HG03095 (cell line): Measurements from ENCODE around the gene ENPEP.
"Not testable (repeated sequence)": the region's sequence is repeated elsewhere in the genome, so short reads cannot be mapped to it uniquely, and the experiment has no call there.

ENCODE experiments used
- ATAC-seq: cut with Tn5 transposase; IDR thresholded peaks from one replicate; pipeline ENCODE4 v1.9.1; 2021; ENCODE audit warnings: moderate library complexity; ENCODE audit not compliant: unreplicated experiment

Gene ENPEP

GRCh38 chr4:110484767-110485166 lies 8.8 kb downstream of the ENPEP start:
- ATAC-seq: no peak

GRCh38 chr4:110485452-110485851 lies 9.5 kb downstream of the ENPEP start:
- ATAC-seq: no peak

GRCh38 chr4:110486256-110486655 lies 10.3 kb downstream of the ENPEP start:
- ATAC-seq: no peak

- ATAC-seq: not testable (repeated sequence)
Observed at GRCh38 chr4:110486850-110487249, 10.9 kb downstream of the ENPEP start.

GRCh38 chr4:110487873-110488272 lies 11.9 kb downstream of the ENPEP start:
- ATAC-seq: peak; percentile 23

GRCh38 chr4:110489901-110490508 lies 14.1 kb downstream of the ENPEP start:
- ATAC-seq: no peak

- no peak for ATAC-seq
Observed at GRCh38 chr4:110492522-110492921, 16.6 kb downstream of the ENPEP start.

DNA sequence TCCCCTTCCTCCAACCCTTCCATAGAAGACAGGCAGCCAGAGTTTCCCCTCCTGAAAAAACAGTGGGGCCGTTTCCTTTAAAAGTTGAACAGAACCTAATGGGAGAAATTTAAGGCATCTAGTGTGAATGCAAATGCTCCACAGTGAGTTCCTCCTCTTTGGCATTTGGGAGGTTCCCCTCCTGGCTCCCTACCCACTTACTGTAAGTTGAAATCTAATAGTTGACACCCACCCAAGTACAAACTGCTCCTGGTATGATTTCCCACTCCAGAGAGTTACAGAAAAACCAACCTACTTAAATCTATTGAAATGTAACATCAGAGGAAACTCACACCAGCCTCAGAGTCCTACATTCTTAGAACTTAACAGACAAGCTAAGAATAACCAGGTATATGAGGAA lies 17.6 kb downstream of the ENPEP start:
- ATAC-seq: no peak

DNA sequence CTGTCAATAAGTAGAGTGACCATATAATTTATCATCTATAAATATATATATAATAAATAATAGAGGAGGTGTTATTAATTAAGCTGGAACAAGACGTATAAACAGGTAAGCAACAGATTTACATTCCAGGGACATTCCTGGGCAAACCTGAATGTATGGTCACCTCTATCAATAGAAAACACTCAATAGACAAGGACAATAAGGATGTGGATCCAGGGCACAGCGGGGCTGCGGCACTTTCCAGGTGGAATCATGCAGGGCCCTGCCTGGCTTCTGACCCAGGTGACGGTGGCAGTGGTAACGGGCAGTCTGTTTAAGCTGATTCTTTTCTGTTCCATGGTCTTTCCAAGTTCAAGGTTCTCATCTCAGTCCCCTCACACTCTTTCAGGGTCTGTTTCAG lies 22.5 kb downstream of the ENPEP start:
- no peak for ATAC-seq

DNA sequence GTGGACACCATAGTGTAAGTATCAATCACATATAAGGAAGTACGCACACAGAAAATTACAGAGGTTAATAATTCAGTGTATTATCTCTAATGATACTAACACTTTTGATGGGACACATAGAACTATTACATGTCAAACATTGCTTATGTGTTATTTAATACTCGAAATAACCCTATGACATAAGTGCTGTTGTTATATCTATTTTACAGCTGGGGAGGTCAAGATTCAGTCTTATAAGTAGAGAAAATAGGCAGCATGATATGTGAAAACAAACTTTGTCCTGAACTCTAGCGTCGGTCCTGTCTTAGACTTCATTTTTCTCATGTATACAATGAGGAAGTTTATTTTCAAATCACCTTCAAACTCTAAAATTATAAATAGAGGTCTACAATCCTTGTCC lies 23.2 kb downstream of the ENPEP start:
- no peak for ATAC-seq

DNA sequence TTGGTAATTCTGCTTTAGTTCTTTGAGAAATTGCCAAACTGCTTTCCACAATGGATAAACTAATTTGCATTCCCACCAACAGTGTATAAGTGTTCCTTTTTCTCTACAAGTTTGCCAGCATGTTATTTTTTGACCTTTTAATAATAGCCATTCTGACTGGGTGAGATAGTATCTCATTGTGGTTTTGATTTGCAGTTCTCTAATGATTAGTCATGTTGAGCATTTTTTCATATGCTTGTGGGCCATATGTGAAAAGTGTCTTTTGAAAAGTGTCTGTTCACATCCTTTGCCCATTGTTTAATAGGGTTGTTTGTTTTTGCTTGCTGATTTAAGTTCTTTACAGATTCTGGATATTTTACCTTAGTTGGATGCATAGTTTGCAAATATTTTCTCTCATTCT lies 25.9 kb downstream of the ENPEP start:
- no peak for ATAC-seq

DNA sequence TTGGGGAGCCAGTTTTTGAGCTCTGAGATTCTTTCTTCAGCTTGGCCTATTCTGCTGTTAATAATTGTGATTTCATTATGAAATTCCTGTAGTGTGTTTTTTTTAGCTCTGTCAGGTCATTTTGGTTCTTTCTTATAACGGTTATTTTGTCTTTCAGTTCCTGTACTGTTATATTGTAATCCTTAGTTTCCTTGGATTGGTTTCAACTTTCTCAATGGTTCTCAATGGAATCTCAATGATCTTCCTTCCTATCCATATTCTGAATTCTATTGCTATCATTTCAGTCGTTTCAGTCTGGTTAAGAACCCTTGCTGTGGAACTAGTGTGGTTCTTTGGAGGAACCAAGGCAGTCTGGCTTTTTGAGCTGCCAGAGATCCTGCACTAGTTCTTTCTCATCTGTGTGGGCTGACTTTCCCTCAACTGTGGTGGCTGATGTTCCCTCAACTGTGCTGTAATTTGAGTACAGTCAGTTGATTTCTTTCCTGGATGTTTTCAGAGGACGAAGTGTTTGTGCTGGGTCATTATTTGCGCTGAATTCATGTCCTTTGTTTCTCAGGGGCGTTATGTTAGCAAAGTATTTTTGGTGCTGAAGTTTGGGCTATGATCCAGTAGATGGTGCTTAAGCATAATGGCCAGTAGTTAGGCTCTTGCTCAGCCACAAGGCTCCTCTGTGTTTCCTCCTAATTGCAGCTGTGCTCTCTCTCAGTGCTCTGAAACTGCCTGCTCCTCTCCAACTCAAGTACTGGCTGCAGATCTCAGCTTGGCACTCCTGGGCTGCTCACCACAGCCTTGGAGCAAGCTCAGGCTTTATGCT lies 27.5 kb downstream of the ENPEP start:
- ATAC-seq: no peak

DNA sequence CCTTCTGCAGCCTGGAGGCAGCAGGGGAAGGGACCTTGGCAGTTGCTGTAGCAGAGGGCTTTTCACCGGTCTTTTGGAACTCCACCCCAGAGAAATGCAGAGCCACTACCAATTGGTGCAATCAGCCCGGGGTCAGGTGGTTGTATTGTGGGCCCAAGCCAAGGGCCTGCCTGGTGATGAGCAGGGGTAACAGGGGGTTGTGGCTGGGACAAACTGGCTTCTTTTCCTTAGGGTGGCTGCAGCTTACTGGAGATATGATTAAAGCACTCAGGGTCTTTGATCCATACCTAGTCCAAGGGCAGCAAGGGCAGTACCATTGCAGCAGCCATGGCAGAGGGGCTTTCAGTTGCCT lies 28.1 kb downstream of the ENPEP start:
- ATAC-seq: no peak

GRCh38 chr4:110505440-110505839 lies 29.5 kb downstream of the ENPEP start:
- ATAC-seq: no peak

DNA sequence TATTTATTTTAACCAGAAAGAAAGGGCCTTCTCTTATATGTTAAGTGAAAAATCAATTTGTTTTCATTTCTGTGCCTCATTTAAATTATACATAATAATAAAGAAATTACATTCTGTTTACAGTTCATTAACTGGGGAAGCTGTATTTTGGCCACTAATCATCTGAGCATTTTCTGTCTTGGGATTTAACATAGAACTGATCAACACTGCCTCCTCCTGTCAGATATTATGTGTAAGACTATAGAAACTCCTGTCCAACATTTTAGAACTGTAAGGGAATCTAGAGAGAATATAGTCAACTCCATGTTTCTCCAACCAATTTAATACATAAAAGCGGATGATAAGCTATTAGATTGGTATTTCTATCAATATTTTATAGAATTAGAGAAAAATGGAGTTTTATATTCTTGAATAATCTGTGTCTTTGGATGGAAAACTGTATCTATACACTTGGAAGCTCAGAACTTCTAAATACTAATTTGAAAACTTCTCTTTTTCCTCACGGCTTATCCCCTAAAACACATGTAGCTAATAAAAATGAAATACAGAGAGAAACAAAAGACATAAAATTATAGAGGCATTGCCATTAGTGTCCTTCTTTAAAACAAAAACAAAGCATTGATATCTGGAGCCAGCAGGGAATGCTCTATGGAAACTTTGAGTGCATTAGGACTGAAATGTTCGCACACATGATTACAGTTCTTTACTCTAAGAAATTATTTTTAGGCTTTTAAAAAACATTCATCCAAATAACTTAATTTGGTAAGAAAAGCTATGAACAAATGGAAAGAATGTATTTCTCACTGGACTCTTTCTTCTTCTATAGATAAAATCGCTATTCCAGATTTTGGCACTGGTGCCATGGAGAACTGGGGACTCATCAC lies 33.1 kb downstream of the ENPEP start:
- ATAC-seq: no peak

DNA sequence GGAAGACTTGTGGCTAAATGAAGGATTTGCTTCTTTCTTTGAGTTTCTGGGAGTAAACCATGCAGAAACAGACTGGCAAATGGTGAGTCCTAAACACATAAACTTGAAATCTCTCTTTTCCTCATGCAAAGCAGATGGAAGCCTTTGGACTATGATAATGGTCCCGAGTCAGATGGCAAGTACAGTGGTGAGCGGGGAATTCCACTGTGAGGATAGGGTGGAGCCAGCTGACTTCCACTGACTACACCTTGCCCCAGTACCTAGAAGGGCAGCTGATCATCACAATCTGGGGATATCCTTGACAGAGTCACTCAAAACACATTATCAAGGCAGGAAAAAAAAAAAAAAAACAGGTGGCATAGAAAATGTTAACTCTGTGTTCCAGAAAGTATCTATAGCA lies 34.3 kb downstream of the ENPEP start:
- no peak for ATAC-seq

GRCh38 chr4:110510955-110511544 lies 35.1 kb downstream of the ENPEP start:
- peak; percentile 56 for ATAC-seq

- ATAC-seq: no peak
Observed at GRCh38 chr4:110512901-110513300, 36.9 kb downstream of the ENPEP start.

DNA sequence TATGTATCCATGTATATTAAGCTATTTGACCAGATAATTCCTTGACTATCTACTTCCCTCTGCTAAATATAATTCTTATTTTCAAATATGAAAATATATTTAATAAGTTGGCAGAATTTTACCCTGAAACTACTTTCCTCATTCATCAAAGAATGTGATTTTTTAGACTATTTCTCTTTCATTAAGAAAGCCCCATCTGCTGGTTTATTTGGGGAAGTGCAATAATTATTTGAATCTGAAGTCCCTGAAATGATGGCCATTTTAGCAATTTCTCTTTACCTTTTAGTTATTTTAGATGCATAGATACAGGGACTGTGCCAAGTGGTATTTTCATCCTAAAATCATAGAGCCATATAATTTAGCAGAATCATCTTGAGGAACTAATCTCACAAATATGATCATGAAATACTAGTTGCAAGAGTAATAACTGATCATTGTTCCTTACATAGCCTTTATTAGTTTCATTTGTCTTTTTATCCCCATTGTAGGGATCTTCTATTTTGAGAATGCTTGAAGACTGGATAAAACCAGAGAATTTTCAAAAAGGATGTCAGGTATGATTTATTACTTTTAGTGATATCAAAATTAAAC lies 39.0 kb downstream of the ENPEP start:
- no peak for ATAC-seq

DNA sequence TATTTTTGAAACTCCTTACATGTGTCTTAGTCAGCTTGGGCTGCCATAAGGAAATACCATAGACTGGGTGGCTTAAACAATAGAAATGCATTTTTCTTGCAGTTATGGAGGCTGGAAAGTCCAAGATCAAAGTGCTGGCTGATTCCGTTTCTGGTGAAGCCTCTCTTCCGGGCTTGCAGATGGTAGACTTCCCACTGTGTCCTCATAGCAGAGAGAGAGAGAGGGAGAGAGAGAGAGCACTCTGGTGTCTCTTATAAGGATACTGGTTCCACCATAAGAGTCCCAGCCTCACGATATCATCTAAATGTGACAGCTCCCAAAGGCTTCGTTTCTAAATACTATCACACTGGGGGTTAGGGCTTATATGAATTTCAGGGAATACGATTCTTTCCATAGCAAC lies 39.7 kb downstream of the ENPEP start:
- peak; percentile 24 for ATAC-seq
